Kidney (tissue), 14 donors: ENCODE data around the gene MED17. TPM values are rescaled to one million over a fixed set of nuclear protein-coding genes. Genes with fewer than 3 reads are reported as not detected.
A peak's percentile ranks its signal among the peaks of the same experiment; 100 is the strongest.

Experiments
- DNase-seq, 5 donors: peaks; one replicate each; pipeline ENCODE4 v3.0.0-alpha.2; 2013 to 2020
- FAIRE-seq: peaks from 2 replicates; lab custom pipeline; 2012; peaks lifted over from hg19 to GRCh38; lab: Jason Lieb, UNC
- H3K27ac ChIP-seq, 2 donors: one replicate each; pipeline ENCODE4 v1.7.0; 2013; ENCODE audit warnings: low read depth in 2 of 2, low read length in 2 of 2, inconsistent platforms in 1 of 2
- H3K27me3 ChIP-seq: one replicate; pipeline ENCODE4 v1.7.1; 2013; ENCODE audit warnings: low read length, inconsistent platforms; ENCODE audit not compliant: control insufficient read depth, insufficient read depth
- H3K36me3 ChIP-seq, 3 donors: one replicate each; pipeline versions ENCODE4 v1.7.0 to v1.7.1; 2013; ENCODE audit warnings: low read length in 3 of 3, control low read depth in 1 of 3, inconsistent platforms in 1 of 3; ENCODE audit not compliant: insufficient read depth in 3 of 3, control insufficient read depth in 2 of 3
- H3K4me1 ChIP-seq, 3 donors: one replicate each; pipeline versions ENCODE4 v1.7.0 to v1.7.1; 2013; ENCODE audit warnings: low read length in 3 of 3, inconsistent platforms in 1 of 3, low read depth in 1 of 3; ENCODE audit not compliant: control insufficient read depth in 2 of 3, insufficient read depth in 2 of 3
- H3K4me3 ChIP-seq, 3 donors: one replicate each; pipeline versions ENCODE4 v1.7.0 to v1.8.1; 2013; ENCODE audit warnings: low read length in 3 of 3, control low read depth in 1 of 3, inconsistent platforms in 1 of 3
- H3K9ac ChIP-seq, 3 donors: one replicate each; pipeline versions ENCODE4 v1.7.0 to v1.7.1; 2013; ENCODE audit warnings: low read length in 3 of 3, control low read depth in 1 of 3, inconsistent platforms in 1 of 3
- H3K9me3 ChIP-seq, 3 donors: one replicate each; pipeline versions ENCODE4 v1.7.0 to v1.7.1; 2013; ENCODE audit warnings: low read length in 3 of 3, control low read depth in 1 of 3, inconsistent platforms in 1 of 3; ENCODE audit not compliant: control insufficient read depth in 2 of 3, insufficient read depth in 1 of 3
- CTCF ChIP-seq: IDR thresholded peaks from 3 replicates; pipeline ENCODE4 v1.5.1; 2012; ENCODE audit warnings: mild to moderate bottlenecking, moderate library complexity, borderline replicate concordance; ENCODE audit not compliant: insufficient read depth; ENCODE audit errors: extremely low read depth
- intact Hi-C: fragments of 100-400 bp; cut with DNase I; formaldehyde crosslinking; loops from one replicate; pipeline ENCODE4 v1.11.1; 2022
- polyA plus RNA-seq: library from polyadenylated mRNA; stranded (reverse); fragments of 350-450 nt; fragmentation: Illumina TruSeq; extraction: RNeasy Lipid Tissue Mini Kit (QIAGEN cat#74804); gene quantifications from one replicate; pipeline ENCODE4 v1.2.3, GENCODE V29; 2014; ENCODE audit warnings: low read depth, low replicate concordance; ENCODE audit not compliant: insufficient read depth
- total RNA-seq: library from RNA; stranded (reverse); fragmentation: NEBNext Ultra II Directional; extraction: Animal tissue kit (Norgen Biotek cat#: 25700); gene quantifications from one replicate; pipeline ENCODE4 v1.2.1, GENCODE V29; 2021
- donor health status: control.
- donor health status: control.
- donor health status: control.
- donor health status: control.
- donor health status: control.
- donor health status: DM: yes; HTN: yes; CAD: no.
- donor health status: Normal renal cell carcinoma (clear cell type).

MED17 gene
- total and polyA plus RNA-seq, 2 donors from 2014 or later, result 11.7 to 35.4 TPM

GRCh38 chr11:93852242-93852641 is 68.2 kb downstream of the MED17 start:
- Histone ChIP-seq H3K4me3 (no peak overlapping the region), H3K4me1 (no peaks in the 10 kb centered on the region), H3K27ac (no peak overlapping the region), H3K9ac (no peak overlapping the region), H3K9me3 (no peaks in the 10 kb centered on the region), H3K36me3 (no peaks in the 10 kb centered on the region), H3K27me3 (no peaks in the 10 kb centered on the region)
- DNase-seq, result no peak
- FAIRE-seq, result no peak
- TF ChIP-seq CTCF, result no peak
- intact Hi-C loops, result no loop called here

- no peak for TF ChIP-seq CTCF
- Histone ChIP-seq H3K9ac (no peak overlapping the region), H3K4me3 (no peak overlapping the region), H3K27me3 (no peaks in the 10 kb centered on the region), H3K9me3 (no peaks in the 10 kb centered on the region), H3K4me1 (no peaks in the 10 kb centered on the region), H3K36me3 (no peaks in the 10 kb centered on the region), H3K27ac (no peak overlapping the region)
- no peak for DNase-seq
- intact Hi-C loops, result no loop called here
- no peak for FAIRE-seq
Measured at GRCh38 chr11:93857413-93858120, 73.5 kb downstream of the MED17 start.

- Histone ChIP-seq H3K9ac (no peak overlapping the region), H3K4me3 (no peak overlapping the region), H3K4me1 (no peaks in the 10 kb centered on the region), H3K27me3 (no peaks in the 10 kb centered on the region), H3K9me3 (no peaks in the 10 kb centered on the region), H3K36me3 (no peaks in the 10 kb centered on the region), H3K27ac (no peak overlapping the region)
- DNase-seq, result peak in 1 of 5 donors; percentile 4
- FAIRE-seq, result no peak
- no peak for TF ChIP-seq CTCF
- intact Hi-C loops, result no loop called here
Measured at GRCh38 chr11:93858121-93858775, 74.2 kb downstream of the MED17 start.
